Cardiac muscle cell (in vitro differentiated cells and primary cell): Measurements from ENCODE around the gene FAM222A. TPM values are rescaled to one million over a fixed set of nuclear protein-coding genes. Genes with fewer than 3 reads are reported as not detected.
A peak's percentile ranks its signal among the peaks of the same experiment; 100 is the strongest.

Experiments used
- DNase-seq, 2 donors: peaks; one replicate each; pipeline versions ENCODE4 v3.0.0 to v3.0.0-alpha.2; 2010 to 2017; ENCODE audit warnings: low read depth in 1 of 2, low spot score in 1 of 2
- H3K27ac ChIP-seq: fragments of 200-600 bp; sonication (generic); 2 replicates; pipeline ENCODE4 v1.5.1; 2016
- H3K27me3 ChIP-seq: fragments of 200-600 bp; sonication (generic); 2 replicates; pipeline ENCODE4 v1.6.0; 2016; ENCODE audit warnings: control low read depth
- H3K36me3 ChIP-seq: fragments of 200-600 bp; sonication (generic); 2 replicates; pipeline ENCODE4 v1.5.1; 2016; ENCODE audit warnings: control low read depth
- H3K4me1 ChIP-seq: fragments of 200-600 bp; sonication (generic); 2 replicates; pipeline ENCODE4 v1.8.1; 2017; ENCODE audit warnings: low read depth, mild to moderate bottlenecking, mixed run types
- H3K4me3 ChIP-seq: fragments of 200-600 bp; sonication (generic); 2 replicates; pipeline ENCODE4 v1.5.1; 2016; ENCODE audit warnings: mild to moderate bottlenecking
- H3K9me3 ChIP-seq: fragments of 200-600 bp; sonication (generic); 2 replicates; pipeline ENCODE4 v1.5.1; 2017; ENCODE audit warnings: low read depth, mild to moderate bottlenecking, control low read depth
- CTCF ChIP-seq: IDR thresholded peaks from 2 replicates; pipeline ENCODE4 v1.5.1; 2012; ENCODE audit warnings: low read depth, mild to moderate bottlenecking, low read length
- polyA plus RNA-seq: library from polyadenylated mRNA; unstranded; fragments of >200 nt; fragmentation: Nextera tagmentation; extraction: Ambion mirVana; gene quantifications from 2 replicates; pipeline ENCODE4 v1.2.1, GENCODE V29; 2016
- total RNA-seq: library from RNA; depleted of rRNA; stranded (reverse); fragments of >200 nt; gene quantifications from 2 replicates; pipeline ENCODE4 v1.2.3, GENCODE V29; 2016

FAM222A gene
- total and polyA plus RNA-seq, 2 experiments from 2014 or later: 25.4 to 42.9 TPM

GRCh38 chr12:109762071-109762672, 48.5 kb downstream of the FAM222A start:
- no peak for TF ChIP-seq CTCF
- H3K4me3 ChIP-seq: no peak overlapping the region

GRCh38 chr12:109762673-109763191, 49.1 kb downstream of the FAM222A start:
- Histone ChIP-seq H3K4me3 (no peak overlapping the region), H3K9me3 (no peaks in the 10 kb centered on the region), H3K36me3 (no peaks in the 10 kb centered on the region), H3K4me1 (peaks cover 20% of the 10 kb centered on the region), H3K27ac (no peak overlapping the region), H3K27me3 (no peaks in the 10 kb centered on the region)
- DNase-seq: no peak
- no peak for TF ChIP-seq CTCF

More at GRCh38 chr12:109762071-109762672, 48.5 kb downstream of the FAM222A start:
- no peaks in the 10 kb centered on the region for H3K27me3 ChIP-seq
- DNase-seq: no peak
- no peaks in the 10 kb centered on the region for H3K9me3 ChIP-seq
- no peak overlapping the region for H3K27ac ChIP-seq
- peaks cover 20% of the 10 kb centered on the region for H3K4me1 ChIP-seq
- H3K36me3 ChIP-seq: no peaks in the 10 kb centered on the region

GRCh38 chr12:109763201-109763841, 49.7 kb downstream of the FAM222A start:
- no peaks in the 10 kb centered on the region for H3K27me3 ChIP-seq
- no peak overlapping the region for H3K4me3 ChIP-seq
- no peak for TF ChIP-seq CTCF
- no peaks in the 10 kb centered on the region for H3K36me3 ChIP-seq
- DNase-seq: peak in 1 of 2 donors; percentile 28
- H3K4me1 ChIP-seq: peaks cover 20% of the 10 kb centered on the region
- no peak overlapping the region for H3K27ac ChIP-seq
- no peaks in the 10 kb centered on the region for H3K9me3 ChIP-seq

- Histone ChIP-seq H3K36me3 (no peaks in the 10 kb centered on the region), H3K27me3 (no peaks in the 10 kb centered on the region), H3K9me3 (no peaks in the 10 kb centered on the region), H3K4me3 (no peak overlapping the region), H3K4me1 (peaks cover 18% of the 10 kb centered on the region), H3K27ac (no peak overlapping the region)
- DNase-seq: no peak
- no peak for TF ChIP-seq CTCF
Observed at GRCh38 chr12:109764123-109764522, 50.5 kb downstream of the FAM222A start.

GRCh38 chr12:109764776-109765445, 51.3 kb downstream of the FAM222A start:
- TF ChIP-seq CTCF: no peak
- Histone ChIP-seq H3K36me3 (no peaks in the 10 kb centered on the region), H3K9me3 (no peaks in the 10 kb centered on the region), H3K27ac (no peak overlapping the region), H3K4me3 (no peak overlapping the region), H3K4me1 (peaks cover 10% of the 10 kb centered on the region), H3K27me3 (no peaks in the 10 kb centered on the region)
- no peak for DNase-seq
